Cardiac ventricle fibroblast (primary cell): ENCODE data around the gene ECEL1. TPM values are rescaled to one million over a fixed set of nuclear protein-coding genes. Genes with fewer than 3 reads are reported as not detected.

Source experiments
- total RNA-seq: library from RNA; depleted of rRNA; stranded (reverse); fragments of >200 nt; gene quantifications from 2 replicates; pipeline ENCODE4 v1.2.3, GENCODE V29; 2015

The ECEL1 gene
- total RNA-seq = not detected in 2 replicates

GRCh38 chr2:232487385-232488096, at the start of gene ECEL1:
TSS of gene ECEL1 (minus strand) at chr2:232487834. CDS start at chr2:232486653, 1,181 bp downstream.

GRCh38 chr2:232525791-232526371, 38.2 kb upstream of the ECEL1 start, which contains the start of gene CHRND:
TSS of gene CHRND (plus strand) at chr2:232526160. CDS start at chr2:232526216, 56 bp downstream.

GRCh38 chr2:232519581-232520438, 32.2 kb upstream of the ECEL1 start, which contains the start of gene PRSS56:
TSS of gene PRSS56 (plus strand) at chr2:232520388. CDS start at chr2:232520599, 211 bp downstream.

GRCh38 chr2:232455426-232456255, 32.0 kb downstream of the ECEL1 start, which contains the start of gene ALPI:
TSS of gene ALPI (plus strand) at chr2:232456153. CDS start at chr2:232456200, 47 bp downstream.

Other genes starting within 250 kb of the ECEL1 start
- gene ALPP, start 109.1 kb downstream of the ECEL1 start, total RNA-seq = not detected in 2 replicates
- gene ALPG, start 81.0 kb downstream of the ECEL1 start, total RNA-seq = not detected in 2 replicates
- not detected in 2 replicates for gene ALPI, start 31.7 kb downstream of the ECEL1 start, total RNA-seq
- gene PRSS56, start 32.6 kb upstream of the ECEL1 start, total RNA-seq = not detected in 2 replicates
- not detected in 2 replicates for gene CHRND, start 38.3 kb upstream of the ECEL1 start, total RNA-seq
- not detected in 2 replicates for gene CHRNG, start 51.9 kb upstream of the ECEL1 start, total RNA-seq
- 1.4 and 3.2 TPM in 2 replicates for gene TIGD1, start 62.7 kb upstream of the ECEL1 start, total RNA-seq
- 47.5 and 52.8 TPM in 2 replicates for gene EIF4E2, start 62.9 kb upstream of the ECEL1 start, total RNA-seq
- 0.37 and 0.98 TPM in 2 replicates for gene EFHD1, start 145.8 kb upstream of the ECEL1 start, total RNA-seq
- gene GIGYF2, start 209.5 kb upstream of the ECEL1 start, total RNA-seq = 36.0 and 40.0 TPM in 2 replicates